Measurements from ENCODE around the gene NCKAP5. TPM values are rescaled to one million over a fixed set of nuclear protein-coding genes. Genes with fewer than 3 reads are reported as not detected.

NCKAP5 gene
- total and polyA plus RNA-seq, 4 donors = 0.57 to 2.8 (median 2.4) TPM

DNA sequence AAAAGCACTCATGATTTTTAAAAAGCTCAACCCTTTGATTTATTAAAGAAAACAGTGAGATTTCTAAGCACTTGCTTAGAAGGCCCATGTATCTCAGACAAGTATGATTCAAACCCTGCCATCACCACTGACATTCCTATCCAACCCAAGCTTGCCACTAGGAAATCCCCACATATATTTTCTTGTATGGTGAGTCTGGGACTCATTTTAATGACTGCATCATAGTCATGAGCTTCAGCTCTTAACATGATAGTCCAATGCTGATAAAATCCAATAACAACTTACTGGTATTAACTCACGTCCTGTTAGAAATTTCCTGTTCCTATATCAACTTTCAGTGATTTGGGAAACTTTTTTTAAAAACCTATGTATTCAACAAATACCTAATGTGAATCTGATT is 39.4 kb upstream of the NCKAP5 start:
- H3K27ac ChIP-seq (ENCODE audit: low read depth in 1 of 2, low read length in 2 of 2) = no peak overlapping the region
- no peaks in the 10 kb centered on the region for H3K4me1 ChIP-seq (ENCODE audit: control insufficient read depth in 4 of 4, insufficient read depth in 4 of 4, low read length in 3 of 4)
- H3K4me3 ChIP-seq (ENCODE audit: low read depth in 1 of 3, low read length in 3 of 3) = no peak overlapping the region
- H3K27me3 ChIP-seq (ENCODE audit: control insufficient read depth in 4 of 4, insufficient read depth in 4 of 4, low read length in 3 of 4) = no peaks in the 10 kb centered on the region
- 86% methylated on average over 1 of the region's 1 CpG for WGBS
- DNase-seq (ENCODE audit: low spot score) = no peak
- H3K9ac ChIP-seq (ENCODE audit: low read depth in 1 of 2, low read length in 2 of 2) = no peak overlapping the region
- H3K9me3 ChIP-seq (ENCODE audit: control insufficient read depth in 4 of 4, low read length in 3 of 4) = no peaks in the 10 kb centered on the region
- H3K36me3 ChIP-seq (ENCODE audit: control insufficient read depth in 4 of 4, insufficient read depth in 3 of 4, low read depth in 1 of 4, low read length in 3 of 4) = no peaks in the 10 kb centered on the region
- no peak for TF ChIP-seq NR2F2 (IDR thresholded peaks at IDR 0.05)
- TF ChIP-seq, protein P1, sequence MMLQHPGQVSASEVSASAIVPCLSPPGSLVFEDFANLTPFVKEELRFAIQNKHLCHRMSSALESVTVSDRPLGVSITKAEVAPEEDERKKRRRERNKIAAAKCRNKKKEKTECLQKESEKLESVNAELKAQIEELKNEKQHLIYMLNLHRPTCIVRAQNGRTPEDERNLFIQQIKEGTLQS (IDR thresholded peaks at IDR 0.05) = no peak
- no peak for TF ChIP-seq JUND (IDR thresholded peaks at IDR 0.05)
- TF ChIP-seq EGR1 (IDR thresholded peaks at IDR 0.05; ENCODE audit: low read depth in 2 of 2) = no peak
- no peak for TF ChIP-seq HNF4G (IDR thresholded peaks at IDR 0.05)
- TF ChIP-seq, protein P2, sequence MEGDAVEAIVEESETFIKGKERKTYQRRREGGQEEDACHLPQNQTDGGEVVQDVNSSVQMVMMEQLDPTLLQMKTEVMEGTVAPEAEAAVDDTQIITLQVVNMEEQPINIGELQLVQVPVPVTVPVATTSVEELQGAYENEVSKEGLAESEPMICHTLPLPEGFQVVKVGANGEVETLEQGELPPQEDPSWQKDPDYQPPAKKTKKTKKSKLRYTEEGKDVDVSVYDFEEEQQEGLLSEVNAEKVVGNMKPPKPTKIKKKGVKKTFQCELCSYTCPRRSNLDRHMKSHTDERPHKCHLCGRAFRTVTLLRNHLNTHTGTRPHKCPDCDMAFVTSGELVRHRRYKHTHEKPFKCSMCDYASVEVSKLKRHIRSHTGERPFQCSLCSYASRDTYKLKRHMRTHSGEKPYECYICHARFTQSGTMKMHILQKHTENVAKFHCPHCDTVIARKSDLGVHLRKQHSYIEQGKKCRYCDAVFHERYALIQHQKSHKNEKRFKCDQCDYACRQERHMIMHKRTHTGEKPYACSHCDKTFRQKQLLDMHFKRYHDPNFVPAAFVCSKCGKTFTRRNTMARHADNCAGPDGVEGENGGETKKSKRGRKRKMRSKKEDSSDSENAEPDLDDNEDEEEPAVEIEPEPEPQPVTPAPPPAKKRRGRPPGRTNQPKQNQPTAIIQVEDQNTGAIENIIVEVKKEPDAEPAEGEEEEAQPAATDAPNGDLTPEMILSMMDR (IDR thresholded peaks at IDR 0.05; ENCODE audit: low read depth, low read length, missing input control) = no peak
- TF ChIP-seq, protein P3, sequence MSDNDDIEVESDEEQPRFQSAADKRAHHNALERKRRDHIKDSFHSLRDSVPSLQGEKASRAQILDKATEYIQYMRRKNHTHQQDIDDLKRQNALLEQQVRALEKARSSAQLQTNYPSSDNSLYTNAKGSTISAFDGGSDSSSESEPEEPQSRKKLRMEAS (IDR thresholded peaks at IDR 0.05) = no peak
- TF ChIP-seq, protein P4, sequence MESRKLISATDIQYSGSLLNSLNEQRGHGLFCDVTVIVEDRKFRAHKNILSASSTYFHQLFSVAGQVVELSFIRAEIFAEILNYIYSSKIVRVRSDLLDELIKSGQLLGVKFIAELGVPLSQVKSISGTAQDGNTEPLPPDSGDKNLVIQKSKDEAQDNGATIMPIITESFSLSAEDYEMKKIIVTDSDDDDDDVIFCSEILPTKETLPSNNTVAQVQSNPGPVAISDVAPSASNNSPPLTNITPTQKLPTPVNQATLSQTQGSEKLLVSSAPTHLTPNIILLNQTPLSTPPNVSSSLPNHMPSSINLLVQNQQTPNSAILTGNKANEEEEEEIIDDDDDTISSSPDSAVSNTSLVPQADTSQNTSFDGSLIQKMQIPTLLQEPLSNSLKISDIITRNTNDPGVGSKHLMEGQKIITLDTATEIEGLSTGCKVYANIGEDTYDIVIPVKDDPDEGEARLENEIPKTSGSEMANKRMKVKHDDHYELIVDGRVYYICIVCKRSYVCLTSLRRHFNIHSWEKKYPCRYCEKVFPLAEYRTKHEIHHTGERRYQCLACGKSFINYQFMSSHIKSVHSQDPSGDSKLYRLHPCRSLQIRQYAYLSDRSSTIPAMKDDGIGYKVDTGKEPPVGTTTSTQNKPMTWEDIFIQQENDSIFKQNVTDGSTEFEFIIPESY (IDR thresholded peaks at IDR 0.05) = no peak
- no peak for TF ChIP-seq YY1 (IDR thresholded peaks at IDR 0.05)
- no peak for TF ChIP-seq RAD21 (IDR thresholded peaks at IDR 0.05)
- no peak for TF ChIP-seq HNF4A (conservative IDR thresholded peaks at IDR 0.05)
- TF ChIP-seq, protein P5, sequence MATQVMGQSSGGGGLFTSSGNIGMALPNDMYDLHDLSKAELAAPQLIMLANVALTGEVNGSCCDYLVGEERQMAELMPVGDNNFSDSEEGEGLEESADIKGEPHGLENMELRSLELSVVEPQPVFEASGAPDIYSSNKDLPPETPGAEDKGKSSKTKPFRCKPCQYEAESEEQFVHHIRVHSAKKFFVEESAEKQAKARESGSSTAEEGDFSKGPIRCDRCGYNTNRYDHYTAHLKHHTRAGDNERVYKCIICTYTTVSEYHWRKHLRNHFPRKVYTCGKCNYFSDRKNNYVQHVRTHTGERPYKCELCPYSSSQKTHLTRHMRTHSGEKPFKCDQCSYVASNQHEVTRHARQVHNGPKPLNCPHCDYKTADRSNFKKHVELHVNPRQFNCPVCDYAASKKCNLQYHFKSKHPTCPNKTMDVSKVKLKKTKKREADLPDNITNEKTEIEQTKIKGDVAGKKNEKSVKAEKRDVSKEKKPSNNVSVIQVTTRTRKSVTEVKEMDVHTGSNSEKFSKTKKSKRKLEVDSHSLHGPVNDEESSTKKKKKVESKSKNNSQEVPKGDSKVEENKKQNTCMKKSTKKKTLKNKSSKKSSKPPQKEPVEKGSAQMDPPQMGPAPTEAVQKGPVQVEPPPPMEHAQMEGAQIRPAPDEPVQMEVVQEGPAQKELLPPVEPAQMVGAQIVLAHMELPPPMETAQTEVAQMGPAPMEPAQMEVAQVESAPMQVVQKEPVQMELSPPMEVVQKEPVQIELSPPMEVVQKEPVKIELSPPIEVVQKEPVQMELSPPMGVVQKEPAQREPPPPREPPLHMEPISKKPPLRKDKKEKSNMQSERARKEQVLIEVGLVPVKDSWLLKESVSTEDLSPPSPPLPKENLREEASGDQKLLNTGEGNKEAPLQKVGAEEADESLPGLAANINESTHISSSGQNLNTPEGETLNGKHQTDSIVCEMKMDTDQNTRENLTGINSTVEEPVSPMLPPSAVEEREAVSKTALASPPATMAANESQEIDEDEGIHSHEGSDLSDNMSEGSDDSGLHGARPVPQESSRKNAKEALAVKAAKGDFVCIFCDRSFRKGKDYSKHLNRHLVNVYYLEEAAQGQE (IDR thresholded peaks at IDR 0.05) = no peak
- TF ChIP-seq FOXA2 (IDR thresholded peaks at IDR 0.05) = no peak
- no peak for TF ChIP-seq GABPA (IDR thresholded peaks at IDR 0.05 in 1 of 2, conservative IDR thresholded peaks at IDR 0.05 in 1 of 2)

DNA sequence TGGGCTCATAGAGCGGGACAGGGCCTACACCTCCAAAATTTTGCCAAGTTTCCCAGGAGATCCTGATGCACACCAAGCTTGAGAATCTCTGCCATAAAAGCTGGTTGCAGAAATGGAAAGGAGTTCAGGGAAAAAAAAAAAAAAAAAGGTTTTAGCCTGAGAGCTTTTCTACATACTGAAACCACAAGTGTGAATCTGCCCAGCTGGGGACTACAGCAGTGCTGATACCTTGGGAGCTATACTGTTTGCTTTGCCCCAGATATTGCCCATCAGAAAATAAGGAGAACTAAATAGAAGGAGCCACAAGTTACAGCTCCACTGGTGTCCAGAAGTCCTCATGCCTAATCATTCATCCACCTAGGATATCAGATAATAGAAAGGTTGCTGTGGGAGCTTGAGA is 38.4 kb upstream of the NCKAP5 start:
- Histone ChIP-seq H3K4me1 (ENCODE audit: control insufficient read depth in 4 of 4, insufficient read depth in 4 of 4, low read length in 3 of 4) (no peaks in the 10 kb centered on the region), H3K9ac (ENCODE audit: low read depth in 1 of 2, low read length in 2 of 2) (no peak overlapping the region), H3K9me3 (ENCODE audit: control insufficient read depth in 4 of 4, low read length in 3 of 4) (no peaks in the 10 kb centered on the region), H3K27ac (ENCODE audit: low read depth in 1 of 2, low read length in 2 of 2) (no peak overlapping the region), H3K27me3 (ENCODE audit: control insufficient read depth in 4 of 4, insufficient read depth in 4 of 4, low read length in 3 of 4) (no peaks in the 10 kb centered on the region), H3K4me3 (ENCODE audit: low read depth in 1 of 3, low read length in 3 of 3) (no peak overlapping the region), H3K36me3 (ENCODE audit: control insufficient read depth in 4 of 4, insufficient read depth in 3 of 4, low read depth in 1 of 4, low read length in 3 of 4) (no peaks in the 10 kb centered on the region)
- no peak for DNase-seq (ENCODE audit: low spot score)
- WGBS = 100% methylated on average over 1 of the region's 1 CpG
- no peak for TF ChIP-seq NR2F2 (IDR thresholded peaks at IDR 0.05)
- TF ChIP-seq, protein P5 (IDR thresholded peaks at IDR 0.05) = no peak
- TF ChIP-seq FOXA1 (IDR thresholded peaks at IDR 0.05) = no peak
- TF ChIP-seq RXRA (IDR thresholded peaks at IDR 0.05) = no peak
- TF ChIP-seq, protein P1 (IDR thresholded peaks at IDR 0.05) = no peak
- TF ChIP-seq, protein P4 (IDR thresholded peaks at IDR 0.05) = no peak
- no peak for TF ChIP-seq GABPA (IDR thresholded peaks at IDR 0.05 in 1 of 2, conservative IDR thresholded peaks at IDR 0.05 in 1 of 2)
- no peak for TF ChIP-seq HNF4G (IDR thresholded peaks at IDR 0.05)
- TF ChIP-seq YY1 (IDR thresholded peaks at IDR 0.05) = no peak
- no peak for TF ChIP-seq TAF1 (conservative IDR thresholded peaks at IDR 0.05)
- TF ChIP-seq SP1 (IDR thresholded peaks at IDR 0.05) = no peak
- no peak for TF ChIP-seq RAD21 (IDR thresholded peaks at IDR 0.05)
